Hematopoietic multipotent progenitor cell treated with erythropoietin and hydrocortisone succinate and interleukin-3 and kit ligand, for 6 days (in vitro differentiated cells): ENCODE measurements around the gene NR6A1.

Experiments
- DNase-seq: peaks from one replicate; pipeline ENCODE4 v3.0.0-alpha.2; 2015

NR6A1 gene

GRCh38 chr9:124606027-124606426, 165.1 kb downstream of the NR6A1 start:
- no peak for DNase-seq

- no peak for DNase-seq
Measured at GRCh38 chr9:124605258-124605657, 165.9 kb downstream of the NR6A1 start.

GRCh38 chr9:124602632-124603031, 168.5 kb downstream of the NR6A1 start:
- DNase-seq: no peak

GRCh38 chr9:124602204-124602603, 168.9 kb downstream of the NR6A1 start:
- DNase-seq: no peak

- DNase-seq: no peak
Measured at GRCh38 chr9:124600407-124600806, 170.7 kb downstream of the NR6A1 start.

- no peak for DNase-seq
Measured at GRCh38 chr9:124599121-124599795, 171.9 kb downstream of the NR6A1 start.

- DNase-seq: no peak
Measured at GRCh38 chr9:124598048-124598447, 173.1 kb downstream of the NR6A1 start.

- DNase-seq: no peak
Measured at GRCh38 chr9:124596172-124596839, 174.8 kb downstream of the NR6A1 start.

GRCh38 chr9:124595743-124596142, 175.4 kb downstream of the NR6A1 start:
- DNase-seq: no peak

GRCh38 chr9:124594673-124595072, 176.4 kb downstream of the NR6A1 start:
- DNase-seq: no peak

- DNase-seq: no peak
Measured at GRCh38 chr9:124594225-124594624, 176.9 kb downstream of the NR6A1 start.

GRCh38 chr9:124593651-124594058, 177.5 kb downstream of the NR6A1 start:
- peak; percentile 31 for DNase-seq

GRCh38 chr9:124593200-124593599, 177.9 kb downstream of the NR6A1 start:
- no peak for DNase-seq

- no peak for DNase-seq
Measured at GRCh38 chr9:124590889-124591641, 180.0 kb downstream of the NR6A1 start.

GRCh38 chr9:124584631-124585030, 186.5 kb downstream of the NR6A1 start:
- DNase-seq: no peak

GRCh38 chr9:124583134-124583533, 188.0 kb downstream of the NR6A1 start:
- no peak for DNase-seq

GRCh38 chr9:124580186-124580585, 190.9 kb downstream of the NR6A1 start:
- peak; percentile 20 for DNase-seq

GRCh38 chr9:124576751-124577150, 194.4 kb downstream of the NR6A1 start:
- DNase-seq: no peak

GRCh38 chr9:124574534-124575375, 196.4 kb downstream of the NR6A1 start:
- DNase-seq: no peak

- DNase-seq: no peak
Measured at GRCh38 chr9:124570942-124571666, 200.0 kb downstream of the NR6A1 start.

- no peak for DNase-seq
Measured at GRCh38 chr9:124569942-124570341, 201.2 kb downstream of the NR6A1 start.

- no peak for DNase-seq
Measured at GRCh38 chr9:124567362-124567761, 203.7 kb downstream of the NR6A1 start.
